ENCODE data around the gene SAMM50.

DNA sequence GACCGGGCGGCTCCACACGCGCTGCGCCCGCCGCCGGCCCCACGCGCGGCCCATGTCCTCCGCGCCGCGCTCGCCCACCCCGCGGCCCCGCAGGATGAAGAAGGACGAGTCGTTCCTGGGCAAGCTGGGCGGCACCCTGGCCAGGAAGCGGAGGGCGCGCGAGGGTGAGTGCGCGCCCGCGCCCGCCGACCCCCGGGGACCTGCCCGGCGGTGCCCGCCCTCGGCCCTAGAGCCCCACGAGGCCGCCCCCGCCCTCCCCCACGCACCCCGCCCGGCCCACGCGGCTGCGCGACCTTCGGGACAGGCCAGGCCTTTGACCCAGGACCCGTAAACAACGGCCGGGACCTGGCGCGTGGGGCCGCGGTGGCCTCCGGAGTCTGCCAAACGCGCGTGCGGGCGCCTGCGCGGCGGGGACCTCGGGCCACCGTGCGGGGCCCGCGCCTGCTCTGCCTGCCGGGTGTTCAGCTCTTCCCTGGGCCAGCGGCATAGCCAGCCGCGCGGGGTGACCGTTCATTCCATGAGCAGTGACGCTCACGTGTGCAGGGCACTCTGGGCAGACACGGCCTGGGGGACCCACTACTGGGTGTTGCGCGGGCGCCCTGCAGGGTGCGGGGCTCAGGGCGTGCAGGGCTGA is 69.2 kb downstream of the SAMM50 start, which contains the start of gene PARVB:
- TF ChIP-seq, protein P1, sequence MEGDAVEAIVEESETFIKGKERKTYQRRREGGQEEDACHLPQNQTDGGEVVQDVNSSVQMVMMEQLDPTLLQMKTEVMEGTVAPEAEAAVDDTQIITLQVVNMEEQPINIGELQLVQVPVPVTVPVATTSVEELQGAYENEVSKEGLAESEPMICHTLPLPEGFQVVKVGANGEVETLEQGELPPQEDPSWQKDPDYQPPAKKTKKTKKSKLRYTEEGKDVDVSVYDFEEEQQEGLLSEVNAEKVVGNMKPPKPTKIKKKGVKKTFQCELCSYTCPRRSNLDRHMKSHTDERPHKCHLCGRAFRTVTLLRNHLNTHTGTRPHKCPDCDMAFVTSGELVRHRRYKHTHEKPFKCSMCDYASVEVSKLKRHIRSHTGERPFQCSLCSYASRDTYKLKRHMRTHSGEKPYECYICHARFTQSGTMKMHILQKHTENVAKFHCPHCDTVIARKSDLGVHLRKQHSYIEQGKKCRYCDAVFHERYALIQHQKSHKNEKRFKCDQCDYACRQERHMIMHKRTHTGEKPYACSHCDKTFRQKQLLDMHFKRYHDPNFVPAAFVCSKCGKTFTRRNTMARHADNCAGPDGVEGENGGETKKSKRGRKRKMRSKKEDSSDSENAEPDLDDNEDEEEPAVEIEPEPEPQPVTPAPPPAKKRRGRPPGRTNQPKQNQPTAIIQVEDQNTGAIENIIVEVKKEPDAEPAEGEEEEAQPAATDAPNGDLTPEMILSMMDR (IDR thresholded peaks at IDR 0.05 in 2 of 3, conservative IDR thresholded peaks at IDR 0.05 in 1 of 3; ENCODE audit: control insufficient read depth in 2 of 3, extremely low read depth in 1 of 3, insufficient read depth in 1 of 3, low read depth in 3 of 3, low read length in 3 of 3): no peak
- TF ChIP-seq EP300 (IDR thresholded peaks at IDR 0.05; ENCODE audit: borderline replicate concordance in 1 of 2, control insufficient read depth in 1 of 2, low read depth in 2 of 2, low read length in 2 of 2) (no peak), WRNIP1 (IDR thresholded peaks at IDR 0.05; ENCODE audit: borderline replicate concordance, low read depth, low read length) (no peak), POLR2AphosphoS2 (IDR thresholded peaks at IDR 0.05; ENCODE audit: low read depth, low read length) (no peak), SPI1 (IDR thresholded peaks at IDR 0.05; ENCODE audit: borderline replicate concordance, insufficient read depth, low read depth, low read length) (no peak), MYC (IDR thresholded peaks at IDR 0.05; ENCODE audit: insufficient read depth, insufficient read length, insufficient replicate concordance, low read length, severe bottlenecking) (no peak), POLR2AphosphoS5 (IDR thresholded peaks at IDR 0.05; ENCODE audit: low read length) (no peak), CREB1 (IDR thresholded peaks at IDR 0.05; ENCODE audit: low read depth) (no peak), JUND (IDR thresholded peaks at IDR 0.05; ENCODE audit: low read depth, low read length) (no peak), FOXM1 (IDR thresholded peaks at IDR 0.05; ENCODE audit: low read depth, low read length) (no peak), EZH2 (IDR thresholded peaks at IDR 0.05; ENCODE audit: borderline replicate concordance, control insufficient read depth, low read depth, low read length) (no peak), EGR1 (IDR thresholded peaks at IDR 0.05; ENCODE audit: borderline replicate concordance in 1 of 2, low read depth in 2 of 2, low read length in 2 of 2) (no peak), RFX5 (IDR thresholded peaks at IDR 0.05; ENCODE audit: low read depth, low read length) (no peak)

Data from GM12878 (cell line).